ENCODE results near the gene ZNF350. TPM values are rescaled to one million over a fixed set of nuclear protein-coding genes. Genes with fewer than 3 reads are reported as not detected.

ZNF350 gene
- total RNA-seq, 1 donor from 2014 or later = 7.4 TPM

Other genes with a start within 250 kb of the ZNF350 start
- not detected in 2 replicates for gene FPR1, start 235.0 kb downstream of the ZNF350 start, total RNA-seq
- gene FPR2, start 225.7 kb downstream of the ZNF350 start, total RNA-seq = not detected in 2 replicates
- gene FPR3, start 191.7 kb downstream of the ZNF350 start, total RNA-seq = not detected in 2 replicates
- gene ZNF577, start 98.9 kb downstream of the ZNF350 start, total RNA-seq = 5.4 and 6.9 TPM in 2 replicates
- gene ZNF649, start 81.8 kb downstream of the ZNF350 start, total RNA-seq = 10.7 and 11.0 TPM in 2 replicates
- gene ZNF613, start 59.4 kb downstream of the ZNF350 start, total RNA-seq = 3.5 and 5.0 TPM in 2 replicates
- 5.9 and 6.9 TPM in 2 replicates for gene ZNF615, start 21.4 kb upstream of the ZNF350 start, total RNA-seq
- gene ZNF614, start 41.5 kb upstream of the ZNF350 start, total RNA-seq = 11.0 and 12.7 TPM in 2 replicates
- 10.8 and 13.8 TPM in 2 replicates for gene ZNF432, start 62.0 kb upstream of the ZNF350 start, total RNA-seq
- gene ZNF841, start 108.9 kb upstream of the ZNF350 start, total RNA-seq = 12.5 and 12.9 TPM in 2 replicates
- 6.1 and 7.1 TPM in 2 replicates for gene ZNF616, start 153.1 kb upstream of the ZNF350 start, total RNA-seq
- gene ZNF836, start 184.8 kb upstream of the ZNF350 start, total RNA-seq = 6.3 and 6.7 TPM in 2 replicates
- gene PPP2R1A, start 203.2 kb upstream of the ZNF350 start, total RNA-seq = 226 and 237 TPM in 2 replicates

Data from activated CD4-positive, alpha-beta T cell treated with anti-CD3 and anti-CD28 coated beads, Interleukin-2, amount 10 ng/mL, durations not matched to agents 24 days and 14 days (primary cell).